Retina (tissue), 1 donor: ENCODE measurements around the gene CLEC4F.
A peak's percentile ranks its signal among the peaks of the same experiment; 100 is the strongest.
"Not testable (repeated sequence)": the region's sequence is repeated elsewhere in the genome, so short reads cannot be mapped to it uniquely, and the experiment has no call there.

Experiments used
- DNase-seq: peaks from one replicate; pipeline ENCODE4 v3.0.0-alpha.2; 2016

CLEC4F gene

GRCh38 chr2:70823249-70823648, 2.9 kb upstream of the CLEC4F start:
- no peak for DNase-seq

DNA sequence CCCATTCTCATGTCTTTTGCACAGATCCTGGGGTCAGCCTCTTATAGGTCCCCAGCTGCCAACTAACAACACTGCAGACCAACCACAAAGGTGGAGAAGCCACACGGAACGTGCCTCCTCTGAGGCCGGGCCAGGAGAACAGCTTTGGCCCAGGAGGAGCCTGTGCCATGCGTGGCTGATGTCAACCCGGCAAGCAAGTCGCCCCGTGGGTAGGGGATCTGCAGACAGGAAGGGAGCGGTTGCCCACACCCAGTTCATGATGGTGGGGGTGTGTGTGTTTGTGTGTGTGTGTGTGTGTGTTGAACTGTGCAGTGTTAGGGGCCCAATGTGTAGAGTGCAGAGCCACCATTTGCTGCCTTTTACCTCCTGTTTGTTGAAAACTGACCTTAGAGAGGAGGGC, 2.4 kb upstream of the CLEC4F start:
- no peak for DNase-seq

GRCh38 chr2:70817284-70817954, 3.0 kb downstream of the CLEC4F start:
- no peak for DNase-seq

- no peak for DNase-seq
Observed at GRCh38 chr2:70816726-70817125, 3.7 kb downstream of the CLEC4F start.

GRCh38 chr2:70808983-70809958, 11.1 kb downstream of the CLEC4F start:
- no peak for DNase-seq

- DNase-seq: no peak
Observed at GRCh38 chr2:70807828-70808118, 12.6 kb downstream of the CLEC4F start.

DNA sequence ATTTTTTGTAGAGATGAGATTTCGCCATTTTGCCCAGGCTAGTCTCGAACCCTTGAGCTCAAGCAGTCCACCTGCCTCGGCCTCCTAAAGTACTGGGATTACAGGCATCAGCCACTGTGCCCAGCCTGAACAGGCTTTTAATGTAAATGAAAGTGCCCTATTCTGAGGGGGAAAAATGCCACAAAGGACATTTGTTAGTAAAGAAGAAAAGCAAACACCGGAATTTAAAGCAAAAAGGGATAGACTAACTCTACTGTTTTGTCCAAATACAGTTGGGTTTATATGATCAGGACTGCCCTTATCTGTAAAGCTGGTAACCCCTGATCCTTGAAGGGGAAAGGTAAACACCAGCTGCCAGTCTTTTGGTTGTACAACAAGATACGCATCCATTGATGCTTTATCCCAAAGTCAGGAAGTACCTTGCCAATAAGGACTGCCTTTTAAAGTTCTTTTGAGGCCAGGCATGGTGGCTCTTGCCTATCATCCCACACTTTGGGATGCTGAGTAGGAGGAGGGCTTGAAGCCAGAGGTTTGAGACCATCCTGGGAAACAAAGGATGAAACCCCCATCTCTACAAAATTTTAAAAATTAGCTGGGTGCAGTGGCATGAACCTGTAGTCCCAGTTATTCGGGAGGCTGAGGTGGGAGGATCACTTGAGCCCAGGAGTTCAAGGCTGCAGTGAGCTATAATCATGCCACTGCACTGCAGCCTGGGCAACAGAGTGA, 13.1 kb downstream of the CLEC4F start:
- no peak for DNase-seq

GRCh38 chr2:70806620-70807019, 13.8 kb downstream of the CLEC4F start:
- no peak for DNase-seq

- DNase-seq: no peak
Observed at GRCh38 chr2:70806013-70806412, 14.4 kb downstream of the CLEC4F start.

GRCh38 chr2:70801607-70802263, 18.7 kb downstream of the CLEC4F start:
- DNase-seq: no peak

- DNase-seq: no peak
Observed at GRCh38 chr2:70799706-70800105, 20.7 kb downstream of the CLEC4F start.

- not testable (repeated sequence) for DNase-seq
Observed at GRCh38 chr2:70797996-70798395, 22.4 kb downstream of the CLEC4F start.

GRCh38 chr2:70797506-70797905, 22.9 kb downstream of the CLEC4F start:
- no peak for DNase-seq

DNA sequence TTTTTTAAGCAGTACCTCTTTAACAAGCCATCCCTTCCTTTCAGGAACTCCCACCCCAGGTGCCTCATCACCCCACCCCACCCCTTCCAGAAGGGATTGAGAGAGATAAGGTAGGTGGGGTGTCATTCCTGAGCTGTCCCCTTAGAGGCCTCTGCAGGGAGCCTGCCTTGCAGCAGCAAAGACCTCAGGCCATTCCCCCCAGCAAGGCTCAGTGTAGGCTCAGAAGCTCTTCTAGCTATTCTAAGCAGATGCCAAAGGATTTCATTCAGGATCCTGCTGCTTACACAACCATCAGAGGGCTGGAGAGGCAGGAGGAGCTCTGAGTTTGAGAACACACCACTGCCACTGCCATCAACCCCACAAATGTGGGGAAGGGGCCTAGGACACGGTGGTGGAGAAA, 24.1 kb downstream of the CLEC4F start:
- no peak for DNase-seq

DNA sequence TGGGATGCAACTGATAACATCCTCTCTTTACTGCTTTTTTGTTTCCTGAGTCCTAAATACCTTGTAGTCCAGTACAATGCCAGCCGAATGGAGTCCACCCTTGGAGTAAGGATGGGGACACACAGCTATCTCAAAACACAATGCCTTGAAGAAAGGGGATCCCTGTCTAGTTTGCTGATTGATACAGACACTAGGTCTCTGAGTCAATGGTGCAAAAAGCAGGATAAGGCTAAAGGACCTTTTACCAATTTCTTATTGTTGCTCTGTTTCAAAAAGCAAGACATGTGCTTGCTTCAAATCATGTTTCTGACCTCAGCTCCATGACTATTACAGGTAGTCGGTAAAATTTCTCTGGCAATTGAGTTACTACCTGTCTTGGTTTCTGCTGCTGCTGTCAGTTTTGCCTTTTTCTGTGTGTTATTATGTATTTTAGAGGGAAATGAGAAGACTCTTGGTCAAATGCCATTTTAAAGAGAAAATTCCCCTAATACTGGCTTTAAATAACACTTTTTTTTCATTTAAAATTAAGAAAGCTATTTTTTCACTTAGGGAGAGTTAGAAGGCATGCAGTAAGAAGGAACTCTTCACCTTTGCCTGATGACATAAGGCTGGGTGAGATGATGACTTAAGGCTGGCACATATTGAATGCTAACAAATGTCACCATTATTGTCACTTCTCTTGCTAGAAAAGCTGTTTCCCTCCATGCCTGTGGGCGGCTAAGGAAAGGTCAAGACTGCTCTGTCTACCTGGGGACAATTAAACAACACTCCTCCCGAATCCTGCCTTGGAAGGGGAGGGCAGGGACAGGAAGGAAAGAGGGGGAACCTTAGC, 25.0 kb downstream of the CLEC4F start:
- DNase-seq: no peak

- DNase-seq: no peak
Observed at GRCh38 chr2:70793450-70793849, 26.9 kb downstream of the CLEC4F start.

DNA sequence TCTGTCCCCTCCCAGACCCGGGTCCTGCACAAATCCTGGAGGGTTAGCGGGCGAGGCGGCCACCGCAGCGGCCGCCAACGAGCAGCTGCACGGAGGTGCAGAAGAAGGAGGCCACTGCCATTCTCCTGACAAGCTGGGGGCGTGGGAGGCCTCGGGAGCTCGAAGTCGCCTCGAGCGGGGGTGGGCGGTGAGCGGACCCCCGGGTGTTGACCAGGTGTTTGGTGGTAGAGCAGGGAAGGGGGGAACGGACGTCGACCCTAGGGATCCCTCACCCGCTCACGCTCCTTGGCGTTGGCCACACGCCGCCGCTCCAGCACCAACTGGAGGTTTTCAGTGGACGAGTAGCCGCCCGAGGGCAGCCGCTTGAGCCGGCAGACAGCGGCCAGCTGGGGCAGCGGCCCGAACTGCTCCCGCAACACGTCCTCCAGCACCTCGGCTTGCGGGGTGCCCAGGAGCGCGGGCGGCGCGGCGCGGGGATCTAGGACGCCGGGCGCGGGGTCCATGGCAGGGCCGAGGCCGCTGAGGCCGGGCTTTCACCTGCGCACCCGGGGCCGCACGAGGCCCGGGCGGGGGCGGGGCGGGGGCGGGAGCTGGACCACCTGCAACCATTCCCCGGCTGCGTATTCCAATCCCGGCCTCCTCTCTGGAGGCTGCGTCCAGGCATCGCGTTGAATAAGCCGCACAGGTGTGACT, 30.1 kb downstream of the CLEC4F start, which contains the start of gene FIGLA:
TSS of gene FIGLA (minus strand) at position 508 of the 693 bp plus-strand sequence. CDS start at position 503, 5 bp downstream.
- peak; percentile 87 for DNase-seq

DNA sequence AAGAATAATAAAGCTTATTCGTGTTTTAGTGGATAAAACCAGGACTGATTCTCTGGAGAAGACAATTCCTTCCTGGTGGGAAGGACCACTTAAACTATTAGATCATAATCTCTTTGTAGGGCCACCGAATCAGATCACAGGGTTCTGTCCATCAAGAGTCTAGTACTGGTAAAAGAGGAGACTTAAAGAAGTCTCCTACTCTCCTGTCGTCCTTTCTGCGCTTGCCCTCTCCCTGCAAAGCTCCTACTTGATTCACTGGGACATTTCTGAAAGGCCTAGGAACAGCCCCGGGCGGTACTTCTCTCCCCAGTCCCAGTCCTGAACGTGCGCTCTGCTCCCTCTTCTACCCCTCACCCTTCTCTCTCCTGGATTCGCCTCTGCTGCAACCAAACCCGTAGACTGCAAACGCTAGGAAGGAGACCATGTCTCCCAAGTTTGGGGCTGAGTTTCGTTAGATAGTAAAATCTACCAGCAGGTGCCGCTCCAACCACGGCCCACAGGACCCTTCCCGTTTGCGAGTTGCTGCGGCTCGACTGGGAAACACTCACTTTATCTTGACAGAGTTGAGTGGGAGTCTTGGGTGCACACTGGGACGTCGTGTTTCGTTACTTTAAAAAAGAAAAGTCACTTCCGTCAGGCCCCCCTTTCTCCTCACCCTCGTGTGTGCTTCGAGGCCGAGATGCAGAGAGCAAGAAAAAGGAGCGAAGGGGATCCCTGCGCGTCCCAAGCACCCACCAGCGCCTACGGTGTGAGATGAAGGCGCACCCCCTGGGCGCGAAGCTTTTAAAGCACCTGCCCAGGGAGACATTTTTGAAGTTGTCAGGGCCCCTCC, 30.9 kb downstream of the CLEC4F start:
- DNase-seq: peak; percentile 86

- peak; percentile 58 for DNase-seq
Observed at GRCh38 chr2:70785137-70785911, 35.1 kb downstream of the CLEC4F start.

DNA sequence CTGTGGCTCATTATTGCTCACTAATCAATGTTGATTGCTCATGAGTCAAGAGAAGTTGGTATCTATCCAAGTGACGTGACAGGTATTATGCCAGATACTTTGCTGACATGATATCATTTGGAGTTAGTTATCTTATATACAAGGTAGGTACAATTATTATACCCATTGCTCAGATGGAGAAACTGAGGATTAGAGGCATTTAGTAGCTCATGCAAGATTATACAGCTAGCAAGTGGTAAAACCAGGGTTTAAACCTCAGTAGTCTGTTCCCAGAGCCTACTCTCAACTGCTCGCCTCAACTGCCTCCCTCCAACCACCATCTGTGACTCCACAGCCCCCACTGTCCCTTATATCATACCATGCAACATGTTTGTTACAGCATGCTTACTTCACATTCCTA, 36.1 kb downstream of the CLEC4F start:
- DNase-seq: no peak
